22Rv1 (cell line): ENCODE measurements around the gene SLC43A1.

Source experiments
- H3K27ac ChIP-seq: fragments of 450-650 bp; 2 replicates; pipeline ENCODE4 v1.5.1; 2017
- ZFX ChIP-seq: fragments of 450-650 bp; IDR thresholded peaks from 2 replicates; pipeline ENCODE4 v1.6.1; 2017; ENCODE audit warnings: antibody characterized with exemption, borderline replicate concordance
- TF ChIP-seq, protein P1 (sequence below): fragments of 450-650 bp; IDR thresholded peaks from 2 replicates; pipeline ENCODE4 v1.5.1; 2017; ENCODE audit warnings: mild to moderate bottlenecking

Gene SLC43A1

GRCh38 chr11:57473285-57473841, 42.1 kb downstream of the SLC43A1 start:
- no peak overlapping the region for H3K27ac ChIP-seq
- TF ChIP-seq, protein P1, sequence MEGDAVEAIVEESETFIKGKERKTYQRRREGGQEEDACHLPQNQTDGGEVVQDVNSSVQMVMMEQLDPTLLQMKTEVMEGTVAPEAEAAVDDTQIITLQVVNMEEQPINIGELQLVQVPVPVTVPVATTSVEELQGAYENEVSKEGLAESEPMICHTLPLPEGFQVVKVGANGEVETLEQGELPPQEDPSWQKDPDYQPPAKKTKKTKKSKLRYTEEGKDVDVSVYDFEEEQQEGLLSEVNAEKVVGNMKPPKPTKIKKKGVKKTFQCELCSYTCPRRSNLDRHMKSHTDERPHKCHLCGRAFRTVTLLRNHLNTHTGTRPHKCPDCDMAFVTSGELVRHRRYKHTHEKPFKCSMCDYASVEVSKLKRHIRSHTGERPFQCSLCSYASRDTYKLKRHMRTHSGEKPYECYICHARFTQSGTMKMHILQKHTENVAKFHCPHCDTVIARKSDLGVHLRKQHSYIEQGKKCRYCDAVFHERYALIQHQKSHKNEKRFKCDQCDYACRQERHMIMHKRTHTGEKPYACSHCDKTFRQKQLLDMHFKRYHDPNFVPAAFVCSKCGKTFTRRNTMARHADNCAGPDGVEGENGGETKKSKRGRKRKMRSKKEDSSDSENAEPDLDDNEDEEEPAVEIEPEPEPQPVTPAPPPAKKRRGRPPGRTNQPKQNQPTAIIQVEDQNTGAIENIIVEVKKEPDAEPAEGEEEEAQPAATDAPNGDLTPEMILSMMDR: no peak
- TF ChIP-seq ZFX: no peak

DNA sequence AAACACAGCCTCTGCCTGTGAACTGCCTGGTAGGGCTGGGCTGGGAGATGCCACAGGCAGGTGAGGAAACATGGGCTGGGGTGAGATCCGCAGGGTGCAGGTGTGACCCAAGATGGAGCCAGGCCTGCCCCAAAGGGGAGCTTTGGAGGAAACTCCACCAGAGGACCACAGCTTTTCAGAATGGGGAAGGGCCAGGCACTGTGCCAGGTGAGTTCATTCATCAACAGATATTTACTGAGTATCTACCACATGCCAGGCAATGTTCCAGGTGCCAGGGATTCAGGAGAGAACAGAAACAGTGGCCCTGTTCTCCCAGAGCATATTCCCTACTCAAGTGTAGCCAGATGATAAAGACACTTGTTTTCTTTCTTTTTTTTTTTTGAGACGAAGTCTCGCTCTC, 44.0 kb downstream of the SLC43A1 start:
- no peak for TF ChIP-seq ZFX
- TF ChIP-seq, protein P1: no peak

GRCh38 chr11:57469268-57469667, 46.2 kb downstream of the SLC43A1 start:
- no peak overlapping the region for H3K27ac ChIP-seq
- no peak for TF ChIP-seq ZFX
- TF ChIP-seq, protein P1: no peak

More for the DNA sequence above, 44.0 kb downstream of the SLC43A1 start:
- no peak overlapping the region for H3K27ac ChIP-seq

- TF ChIP-seq, protein P1: no peak
- no peak for TF ChIP-seq ZFX
- no peak overlapping the region for H3K27ac ChIP-seq
These were observed 47.2 kb downstream of the SLC43A1 start for GRCh38 chr11:57468276-57468675.

- TF ChIP-seq, protein P1: no peak
- no peak for TF ChIP-seq ZFX
- H3K27ac ChIP-seq: no peak overlapping the region
These were observed 47.9 kb downstream of the SLC43A1 start for GRCh38 chr11:57467508-57468157.

- TF ChIP-seq ZFX: no peak
- TF ChIP-seq, protein P1: no peak
- H3K27ac ChIP-seq: no peak overlapping the region
These were observed 48.8 kb downstream of the SLC43A1 start for GRCh38 chr11:57466680-57467079.

DNA sequence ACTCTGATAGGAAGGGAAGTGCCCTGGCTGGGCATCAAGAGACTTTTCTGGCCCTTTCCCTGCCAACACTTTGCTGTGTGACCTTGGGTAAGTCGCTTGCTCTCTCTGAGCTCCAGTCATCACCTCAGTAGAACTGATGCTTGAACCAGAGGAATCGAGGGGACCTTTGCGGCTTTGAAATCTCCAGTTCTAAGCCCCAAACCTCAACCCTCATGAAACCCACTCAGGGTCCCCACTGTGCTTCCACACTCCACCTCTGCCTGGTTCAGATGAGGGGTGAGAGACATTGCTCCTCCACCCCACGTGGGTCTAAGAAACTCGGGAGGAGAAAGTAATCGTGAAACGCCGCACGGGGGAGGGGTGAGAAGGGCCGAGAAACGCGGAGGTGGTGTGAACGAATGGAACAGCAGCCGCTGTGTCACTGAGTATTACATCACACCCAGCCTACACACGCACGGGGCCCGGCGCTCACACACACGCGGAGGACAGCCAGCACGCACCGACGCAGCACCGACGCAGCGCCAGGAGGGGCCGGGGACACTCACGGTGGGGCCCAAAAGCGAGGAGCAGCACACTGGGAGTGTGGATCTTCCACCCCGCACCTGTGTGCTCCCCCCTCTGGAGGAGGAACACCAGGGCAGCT, 50.8 kb downstream of the SLC43A1 start:
- no peak overlapping the region for H3K27ac ChIP-seq
- TF ChIP-seq ZFX: no peak
- TF ChIP-seq, protein P1: no peak
